Suppressor macrophage (primary cell): ENCODE measurements around the gene LRFN2.

ENCODE experiments used
- DNase-seq, 4 experiments: peaks; one replicate each; pipeline ENCODE4 v3.0.0-alpha.2; 2020 to 2022
- total RNA-seq, 17 experiments: gene quantifications; one replicate each; lab custom pipeline; 2026; ENCODE audit warnings: mixed read lengths in 6 of 17, inconsistent platforms in 3 of 17; lab: John Stamatoyannopoulos, UW

The LRFN2 gene
- 0 to 1.1 (median 0) reads per million in 17 experiments for total RNA-seq

- peak; percentile 70 to 91 (median 80) for DNase-seq
These were observed at the start of gene LRFN2 for GRCh38 chr6:40587240-40588069. TSS of gene LRFN2 (minus strand) at chr6:40587364.

- no peak for DNase-seq
These were observed 47.3 kb upstream of the LRFN2 start for GRCh38 chr6:40634429-40634828.

GRCh38 chr6:40631744-40632143, 44.6 kb upstream of the LRFN2 start:
- no peak for DNase-seq

- no peak for DNase-seq
These were observed 43.3 kb upstream of the LRFN2 start for GRCh38 chr6:40630488-40630887.

GRCh38 chr6:40630051-40630450, 42.9 kb upstream of the LRFN2 start:
- DNase-seq = no peak

- DNase-seq = no peak
These were observed 42.3 kb upstream of the LRFN2 start for GRCh38 chr6:40629463-40629862.

GRCh38 chr6:40627316-40627715, 40.2 kb upstream of the LRFN2 start:
- no peak for DNase-seq

- no peak for DNase-seq
These were observed 39.7 kb upstream of the LRFN2 start for GRCh38 chr6:40626886-40627285.

GRCh38 chr6:40623932-40624331, 36.8 kb upstream of the LRFN2 start:
- DNase-seq = no peak

- DNase-seq = no peak
These were observed 36.0 kb upstream of the LRFN2 start for GRCh38 chr6:40623178-40623577.

GRCh38 chr6:40620574-40621240, 33.5 kb upstream of the LRFN2 start:
- no peak for DNase-seq

GRCh38 chr6:40614671-40615070, 27.5 kb upstream of the LRFN2 start:
- DNase-seq = no peak

GRCh38 chr6:40611912-40612311, 24.7 kb upstream of the LRFN2 start:
- no peak for DNase-seq

GRCh38 chr6:40611434-40611833, 24.3 kb upstream of the LRFN2 start:
- no peak for DNase-seq

- no peak for DNase-seq
These were observed 23.1 kb upstream of the LRFN2 start for GRCh38 chr6:40610229-40610628.

GRCh38 chr6:40606981-40607380, 19.8 kb upstream of the LRFN2 start:
- DNase-seq = no peak

GRCh38 chr6:40606526-40606925, 19.4 kb upstream of the LRFN2 start:
- DNase-seq = no peak

GRCh38 chr6:40604082-40604481, 16.9 kb upstream of the LRFN2 start:
- no peak for DNase-seq

- DNase-seq = no peak
These were observed 12.4 kb upstream of the LRFN2 start for GRCh38 chr6:40599555-40599954.

- DNase-seq = no peak
These were observed 11.4 kb upstream of the LRFN2 start for GRCh38 chr6:40598516-40598915.

GRCh38 chr6:40597301-40597700, 10.1 kb upstream of the LRFN2 start:
- no peak for DNase-seq

- no peak for DNase-seq
These were observed 1.3 kb upstream of the LRFN2 start for GRCh38 chr6:40588480-40588879.

- no peak for DNase-seq
These were observed 863 bp upstream of the LRFN2 start for GRCh38 chr6:40588070-40588384.
